WERI-Rb-1 (cell line): Measurements from ENCODE around the gene CLDN6.

Experiments used
- DNase-seq: peaks from one replicate; pipeline ENCODE4 v3.0.0-alpha.2; 2020
- H3K27ac ChIP-seq: fragments of 250-450 bp; sonication (Bioruptor Pico); 2 replicates; pipeline ENCODE4 v1.5.1; 2020; ENCODE audit warnings: mild to moderate bottlenecking, moderate library complexity
- H3K27me3 ChIP-seq: fragments of 250-450 bp; sonication (Bioruptor Pico); 2 replicates; pipeline ENCODE4 v1.5.1; 2021; ENCODE audit warnings: mild to moderate bottlenecking, low read depth, moderate library complexity; ENCODE audit not compliant: insufficient read depth, severe bottlenecking
- H3K36me3 ChIP-seq: fragments of 250-450 bp; sonication (Bioruptor Pico); 2 replicates; pipeline ENCODE4 v1.5.1; 2020; ENCODE audit warnings: mild to moderate bottlenecking, moderate library complexity
- H3K4me3 ChIP-seq: 2 replicates; pipeline ENCODE4 v1.5.1; 2011; ENCODE audit warnings: low read depth, mild to moderate bottlenecking, control low read depth, low read length
- H3K9me3 ChIP-seq: fragments of 250-450 bp; sonication (Bioruptor Pico); 2 replicates; pipeline ENCODE4 v1.5.1; 2021; ENCODE audit warnings: mild to moderate bottlenecking, moderate library complexity; ENCODE audit not compliant: severe bottlenecking
- TF ChIP-seq, protein P1 (sequence below): IDR thresholded peaks from 2 replicates; pipeline ENCODE4 v1.5.1; 2011; ENCODE audit warnings: low read depth, mild to moderate bottlenecking, control low read depth, inconsistent platforms, low read length

CLDN6 gene

DNA sequence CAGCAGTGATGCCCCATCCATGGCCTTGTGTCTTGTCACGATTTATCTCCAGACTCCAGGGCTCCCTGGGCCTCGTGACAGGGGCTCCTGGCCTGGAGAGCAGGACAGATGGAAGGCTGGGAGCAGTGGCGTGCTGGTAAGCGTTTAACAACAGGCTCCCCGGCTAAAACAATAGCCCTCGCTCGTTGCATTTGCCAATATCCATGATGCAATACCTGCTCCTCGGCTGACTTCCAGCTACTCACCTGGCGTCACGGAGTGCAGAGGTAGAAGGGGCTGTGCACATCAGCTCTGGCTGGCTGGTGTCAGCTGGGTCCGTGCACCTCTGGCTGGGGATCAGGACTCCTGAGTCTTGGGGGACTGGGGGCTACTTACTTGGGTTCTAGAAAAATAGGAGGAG, 20.3 kb upstream of the CLDN6 start:
- H3K27me3 ChIP-seq: peaks cover 68% of the 10 kb centered on the region
- no peak for DNase-seq

DNA sequence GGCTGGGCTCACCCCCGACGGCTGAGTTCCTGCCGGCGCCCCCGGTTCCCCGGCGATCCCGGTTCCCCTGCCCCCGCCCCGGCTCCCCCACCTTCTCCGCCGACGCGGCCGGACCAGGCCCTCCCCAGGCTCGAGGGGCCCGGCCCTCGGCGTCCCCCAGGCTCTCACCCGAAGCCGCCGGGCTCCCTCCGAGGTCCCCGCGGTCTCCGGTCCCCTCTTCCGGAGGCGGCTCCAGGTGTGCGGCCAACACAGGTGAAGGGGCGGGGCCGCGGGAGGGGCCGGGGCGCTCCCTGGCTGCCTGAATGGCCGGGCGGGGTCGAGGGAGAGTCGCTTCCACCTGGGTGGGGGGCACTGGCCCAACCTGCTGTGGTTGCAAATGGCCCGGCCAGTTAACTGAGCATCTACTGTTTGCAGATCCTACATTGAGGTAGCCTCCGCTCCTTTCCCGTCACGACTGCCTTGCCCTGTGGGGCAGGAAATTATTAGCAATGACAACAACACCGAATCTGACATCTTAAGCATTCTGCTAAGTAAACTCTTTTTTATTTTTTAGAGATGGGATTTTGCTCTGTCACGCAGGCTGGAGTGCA, 18.8 kb upstream of the CLDN6 start, which contains the start of gene BICDL2:
Gene BICDL2 (minus strand): TSS at position 219 of the 590 bp plus-strand sequence. CDS start 1,448 bp downstream, outside the sequence.
- Histone ChIP-seq H3K27me3 (peaks cover 77% of the 10 kb centered on the region), H3K9me3 (peaks cover 5% of the 10 kb centered on the region), H3K36me3 (no peaks in the 10 kb centered on the region), H3K27ac (no peak within 1 kb of the TSS), H3K4me3 (no peak within 1 kb of the TSS)
- DNase-seq: no peak
- TF ChIP-seq, protein P1, sequence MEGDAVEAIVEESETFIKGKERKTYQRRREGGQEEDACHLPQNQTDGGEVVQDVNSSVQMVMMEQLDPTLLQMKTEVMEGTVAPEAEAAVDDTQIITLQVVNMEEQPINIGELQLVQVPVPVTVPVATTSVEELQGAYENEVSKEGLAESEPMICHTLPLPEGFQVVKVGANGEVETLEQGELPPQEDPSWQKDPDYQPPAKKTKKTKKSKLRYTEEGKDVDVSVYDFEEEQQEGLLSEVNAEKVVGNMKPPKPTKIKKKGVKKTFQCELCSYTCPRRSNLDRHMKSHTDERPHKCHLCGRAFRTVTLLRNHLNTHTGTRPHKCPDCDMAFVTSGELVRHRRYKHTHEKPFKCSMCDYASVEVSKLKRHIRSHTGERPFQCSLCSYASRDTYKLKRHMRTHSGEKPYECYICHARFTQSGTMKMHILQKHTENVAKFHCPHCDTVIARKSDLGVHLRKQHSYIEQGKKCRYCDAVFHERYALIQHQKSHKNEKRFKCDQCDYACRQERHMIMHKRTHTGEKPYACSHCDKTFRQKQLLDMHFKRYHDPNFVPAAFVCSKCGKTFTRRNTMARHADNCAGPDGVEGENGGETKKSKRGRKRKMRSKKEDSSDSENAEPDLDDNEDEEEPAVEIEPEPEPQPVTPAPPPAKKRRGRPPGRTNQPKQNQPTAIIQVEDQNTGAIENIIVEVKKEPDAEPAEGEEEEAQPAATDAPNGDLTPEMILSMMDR: no peak

More for the DNA sequence above, 20.3 kb upstream of the CLDN6 start:
- no peak overlapping the region for H3K27ac ChIP-seq
- H3K4me3 ChIP-seq: no peak overlapping the region
- TF ChIP-seq, protein P1: no peak
- H3K9me3 ChIP-seq: peaks cover 5% of the 10 kb centered on the region
- H3K36me3 ChIP-seq: no peaks in the 10 kb centered on the region

DNA sequence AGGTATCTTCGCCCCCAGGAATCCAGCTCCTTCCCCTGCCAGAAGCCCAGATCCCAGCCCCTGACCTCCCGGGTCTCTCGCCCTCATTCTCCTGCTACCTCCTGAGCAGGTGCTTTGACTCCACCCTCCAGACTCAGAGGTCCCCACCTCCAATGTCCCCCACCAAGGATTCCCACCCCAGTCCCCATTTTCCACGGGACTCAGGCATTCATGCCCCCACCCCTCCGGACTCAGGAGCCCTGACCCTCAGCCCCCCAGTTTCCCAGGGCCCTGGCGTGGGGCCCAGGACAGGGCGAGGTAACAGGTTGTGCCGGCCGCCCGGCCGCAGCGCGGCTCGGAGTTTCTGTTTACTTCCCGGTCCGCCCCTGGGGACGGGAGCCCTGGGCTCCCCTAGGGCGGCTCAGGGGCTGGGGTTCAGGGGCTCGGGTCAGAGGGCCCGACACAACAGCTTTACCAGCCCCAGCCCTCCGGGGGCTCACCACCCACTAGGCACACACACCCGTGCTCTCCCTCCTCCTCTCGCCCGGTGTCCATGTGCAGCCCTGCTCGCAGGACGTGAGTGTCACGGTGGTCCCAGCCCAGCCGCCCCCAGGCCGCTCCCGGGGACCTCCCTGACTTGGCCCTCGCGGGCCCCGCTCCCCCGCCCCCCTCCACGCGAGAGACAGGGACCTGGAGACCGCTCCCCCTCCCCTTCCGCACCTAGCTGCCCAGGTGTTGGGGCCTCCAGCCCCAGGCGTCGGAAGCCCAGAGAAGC, 18.2 kb upstream of the CLDN6 start:
- no peak for DNase-seq
- Histone ChIP-seq H3K36me3 (no peaks in the 10 kb centered on the region), H3K9me3 (peaks cover 5% of the 10 kb centered on the region), H3K4me3 (no peak overlapping the region), H3K27ac (no peak overlapping the region), H3K27me3 (peaks cover 81% of the 10 kb centered on the region)
- TF ChIP-seq, protein P1: no peak

DNA sequence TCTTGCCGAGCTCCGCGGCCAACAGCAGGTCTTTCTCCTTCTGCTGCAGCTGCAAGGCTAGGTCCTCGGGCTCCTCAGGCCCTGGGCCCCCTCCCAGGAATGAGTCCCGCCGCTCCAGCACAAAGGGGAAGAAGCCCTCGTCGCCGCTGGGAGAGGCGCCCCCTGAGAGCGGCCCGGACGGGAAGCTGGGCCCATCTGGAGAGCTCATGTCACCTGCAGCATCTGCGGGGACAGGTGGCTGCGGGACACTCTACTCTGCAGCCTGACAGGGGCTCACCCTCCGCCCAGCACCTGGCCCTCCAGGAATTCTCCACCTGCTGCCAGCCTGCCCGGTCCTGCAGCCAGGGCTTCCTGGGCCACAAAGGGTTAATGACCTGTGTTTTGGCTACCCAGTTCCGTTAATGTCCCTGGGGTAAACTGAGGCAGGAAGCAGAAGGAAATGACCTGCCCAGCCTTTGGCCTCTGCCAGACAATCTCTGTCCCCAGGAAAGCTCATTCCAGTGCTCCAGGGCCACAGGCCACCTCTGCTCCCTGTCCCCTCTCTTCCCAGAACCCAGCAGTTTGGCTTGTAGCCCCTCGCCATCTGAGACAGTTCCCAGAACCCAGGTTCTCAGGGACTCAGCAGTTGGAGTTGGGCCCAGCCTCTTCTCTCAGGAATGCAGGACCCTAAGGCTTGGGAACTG, 17.4 kb upstream of the CLDN6 start:
- Histone ChIP-seq H3K9me3 (peaks cover 5% of the 10 kb centered on the region), H3K4me3 (no peak overlapping the region), H3K27ac (no peak overlapping the region), H3K27me3 (peaks cover 88% of the 10 kb centered on the region), H3K36me3 (no peaks in the 10 kb centered on the region)
- no peak for DNase-seq
- TF ChIP-seq, protein P1: no peak

DNA sequence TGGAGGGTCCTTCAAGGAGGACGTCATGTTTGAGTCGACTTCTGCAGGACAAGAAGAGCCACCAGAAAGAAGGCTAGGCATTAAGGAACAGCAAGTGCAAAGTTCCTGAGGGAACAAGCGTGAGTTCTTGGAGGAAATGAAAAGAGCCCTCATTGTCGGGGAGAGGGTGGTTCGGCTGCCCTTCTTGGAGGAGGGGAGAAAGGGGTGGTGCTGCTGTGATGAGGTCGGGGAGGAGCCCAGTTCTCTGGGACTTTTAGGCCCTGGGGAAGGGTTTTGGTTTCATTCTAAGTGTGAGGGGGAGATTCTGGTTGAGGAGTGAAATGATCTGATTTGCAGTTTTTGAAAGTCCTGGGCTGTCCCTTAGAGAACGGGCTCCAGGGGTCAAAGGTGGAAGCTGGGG, 14.6 kb upstream of the CLDN6 start:
- Histone ChIP-seq H3K36me3 (peaks cover 2% of the 10 kb centered on the region; the same call in 1 of the 2 replicates), H3K27ac (no peak overlapping the region)
- TF ChIP-seq, protein P1: no peak

More for the DNA sequence above, 14.6 kb upstream of the CLDN6 start:
- H3K27me3 ChIP-seq: peaks cover 84% of the 10 kb centered on the region
- peaks cover 2% of the 10 kb centered on the region for H3K9me3 ChIP-seq
- H3K4me3 ChIP-seq: no peak overlapping the region
- no peak for DNase-seq
